Mesenchymal stem cell (in vitro differentiated cells and primary cell): ENCODE data around the gene WNT11.

Source experiments
- DNase-seq: peaks from one replicate; pipeline ENCODE4 v3.0.0-alpha.2; 2013
- H2AFZ ChIP-seq: one replicate; pipeline ENCODE4 v1.6.1; 2013; ENCODE audit warnings: low read depth, mild to moderate bottlenecking, control low read depth, inconsistent platforms, low read length, moderate library complexity
- H2AK5ac ChIP-seq: 2 replicates; pipeline ENCODE4 v1.6.1; 2013; ENCODE audit warnings: low read length, moderate library complexity, mild to moderate bottlenecking, inconsistent platforms; ENCODE audit not compliant: severe bottlenecking
- H2BK120ac ChIP-seq: one replicate; pipeline ENCODE4 v1.6.1; 2013; ENCODE audit warnings: low read depth, mild to moderate bottlenecking, inconsistent platforms, low read length, moderate library complexity
- H2BK12ac ChIP-seq, 2 experiments: one replicate each; pipeline ENCODE4 v1.6.1; 2013; ENCODE audit warnings: inconsistent platforms in 2 of 2, low read length in 2 of 2, mild to moderate bottlenecking in 2 of 2, moderate library complexity in 2 of 2, control low read depth in 1 of 2
- H2BK15ac ChIP-seq: one replicate; pipeline ENCODE4 v1.6.1; 2013; ENCODE audit warnings: mild to moderate bottlenecking, low read depth, inconsistent platforms; ENCODE audit not compliant: poor library complexity, severe bottlenecking
- H2BK5ac ChIP-seq: 2 replicates; pipeline ENCODE4 v1.6.1; 2013; ENCODE audit warnings: low read depth, mild to moderate bottlenecking, low read length, control low read depth, inconsistent platforms; ENCODE audit not compliant: poor library complexity, severe bottlenecking
- H3K14ac ChIP-seq, 2 experiments: one replicate each; pipeline ENCODE4 v1.6.1; 2013; ENCODE audit warnings: inconsistent platforms in 2 of 2, low read length in 2 of 2, control low read depth in 1 of 2, mild to moderate bottlenecking in 1 of 2, moderate library complexity in 1 of 2
- H3K18ac ChIP-seq, 2 experiments: one replicate each; pipeline ENCODE4 v1.6.1; 2013; ENCODE audit warnings: inconsistent platforms in 2 of 2, low read length in 2 of 2, control low read depth in 1 of 2, low read depth in 1 of 2, mild to moderate bottlenecking in 1 of 2
- H3K23ac ChIP-seq, 2 experiments: one replicate each; pipeline ENCODE4 v1.6.1; 2013; ENCODE audit warnings: inconsistent platforms in 2 of 2, low read length in 2 of 2, mild to moderate bottlenecking in 2 of 2, moderate library complexity in 2 of 2, control low read depth in 1 of 2
- H3K27ac ChIP-seq: 2 replicates; pipeline ENCODE4 v1.5.1; 2013; ENCODE audit warnings: mild to moderate bottlenecking, moderate library complexity, low read length, control low read depth, inconsistent platforms; ENCODE audit not compliant: poor library complexity, severe bottlenecking
- H3K27me3 ChIP-seq, 2 experiments: 2 replicates each; pipeline versions ENCODE4 v1.6.1 to v1.7.0; 2013; ENCODE audit warnings: low read length in 2 of 2, mild to moderate bottlenecking in 2 of 2, moderate library complexity in 2 of 2, control low read depth in 1 of 2, inconsistent platforms in 1 of 2; ENCODE audit not compliant: control insufficient read depth in 1 of 2, insufficient read depth in 1 of 2
- H3K36me3 ChIP-seq, 2 experiments: 2 replicates each; pipeline versions ENCODE4 v1.6.1 to v1.7.0; 2013; ENCODE audit warnings: low read length in 2 of 2, control low read depth in 1 of 2, inconsistent platforms in 1 of 2, low read depth in 1 of 2, mild to moderate bottlenecking in 1 of 2; ENCODE audit not compliant: insufficient read depth in 2 of 2, control insufficient read depth in 1 of 2
- H3K4ac ChIP-seq, 2 experiments: one replicate each; pipeline ENCODE4 v1.6.1; 2013; ENCODE audit warnings: inconsistent platforms in 2 of 2, low read length in 2 of 2, mild to moderate bottlenecking in 2 of 2, moderate library complexity in 2 of 2, control low read depth in 1 of 2, low read depth in 1 of 2
- H3K4me1 ChIP-seq: 2 replicates; pipeline ENCODE4 v1.6.1; 2013; ENCODE audit warnings: low read depth, low read length, control low read depth; ENCODE audit not compliant: control insufficient read depth, insufficient read depth
- H3K4me2 ChIP-seq: 2 replicates; pipeline ENCODE4 v1.6.1; 2013; ENCODE audit warnings: low read length, mild to moderate bottlenecking, inconsistent platforms; ENCODE audit not compliant: poor library complexity, severe bottlenecking
- H3K4me3 ChIP-seq, 2 experiments: 2 replicates each; pipeline versions ENCODE4 v1.5.1 to v1.7.0; 2013; ENCODE audit warnings: low read length in 2 of 2, mild to moderate bottlenecking in 2 of 2, control low read depth in 1 of 2, low read depth in 1 of 2; ENCODE audit not compliant: insufficient read depth in 1 of 2
- H3K79me1 ChIP-seq: replicated peaks from 2 replicates; pipeline ENCODE4 v1.6.1; 2013; ENCODE audit warnings: mild to moderate bottlenecking, control low read depth, low read length, inconsistent platforms; ENCODE audit not compliant: poor library complexity, severe bottlenecking
- H3K9ac ChIP-seq: 2 replicates; pipeline ENCODE4 v1.7.0; 2013; ENCODE audit warnings: mild to moderate bottlenecking, low read length, moderate library complexity
- H3K9me3 ChIP-seq: 2 replicates; pipeline ENCODE4 v1.7.0; 2013; ENCODE audit warnings: mild to moderate bottlenecking, low read length; ENCODE audit not compliant: control insufficient read depth
- H4K8ac ChIP-seq: one replicate; pipeline ENCODE4 v1.6.1; 2013; ENCODE audit warnings: inconsistent platforms, mild to moderate bottlenecking, low read length, moderate library complexity
- H4K91ac ChIP-seq: one replicate; pipeline ENCODE4 v1.6.1; 2013; ENCODE audit warnings: mild to moderate bottlenecking, low read length, inconsistent platforms
- WGBS: methylation state at CpG from one replicate; pipeline ENCODE4 v1.1.7; 2013; ENCODE audit warnings: mixed read lengths; 5-methylcytosine and 5-hydroxymethylcytosine counted together

The WNT11 gene

DNA sequence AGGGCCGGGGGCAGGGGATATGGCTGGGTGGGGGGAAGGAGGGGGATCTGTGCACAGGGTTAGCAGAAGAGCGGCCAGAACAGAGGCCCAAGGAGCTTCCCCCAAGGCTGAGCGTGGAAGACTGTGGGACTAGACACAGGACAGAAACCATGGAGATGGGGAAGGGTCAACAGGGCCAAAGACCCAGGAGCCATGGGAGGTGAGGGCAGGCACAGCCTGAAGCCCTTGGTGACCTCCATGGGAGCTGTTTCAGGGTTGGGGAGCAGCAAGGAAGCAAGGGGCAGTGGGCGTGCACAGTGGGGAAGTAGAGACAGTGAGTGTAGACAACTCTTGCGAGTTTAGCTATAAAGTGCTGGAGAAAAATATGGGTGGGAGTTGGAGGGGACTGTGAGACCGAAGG lies 56.6 kb downstream of the WNT11 start:
- WGBS = 92% methylated on average over 6 of the region's 6 CpGs
- Histone ChIP-seq H3K18ac (no peak overlapping the region), H3K4me1 (peaks cover 6% of the 10 kb centered on the region), H3K9ac (no peak overlapping the region), H3K9me3 (no peaks in the 10 kb centered on the region), H3K27ac (no peak overlapping the region), H3K4me3 (no peak overlapping the region), H2BK15ac (no peak overlapping the region), H4K91ac (no peak overlapping the region), H3K79me1 (no peaks in the 10 kb centered on the region), H2BK12ac (no peak overlapping the region), H3K23ac (no peak overlapping the region), H3K14ac (no peak overlapping the region), H3K4me2 (no peak overlapping the region), H3K36me3 (no peaks in the 10 kb centered on the region), H2AK5ac (no peak overlapping the region), H2BK120ac (no peak overlapping the region), H3K27me3 (no peaks in the 10 kb centered on the region), H2BK5ac (no peak overlapping the region), H2AFZ (no peak overlapping the region), H4K8ac (no peak overlapping the region), H3K4ac (no peak overlapping the region)
- no peak for DNase-seq

DNA sequence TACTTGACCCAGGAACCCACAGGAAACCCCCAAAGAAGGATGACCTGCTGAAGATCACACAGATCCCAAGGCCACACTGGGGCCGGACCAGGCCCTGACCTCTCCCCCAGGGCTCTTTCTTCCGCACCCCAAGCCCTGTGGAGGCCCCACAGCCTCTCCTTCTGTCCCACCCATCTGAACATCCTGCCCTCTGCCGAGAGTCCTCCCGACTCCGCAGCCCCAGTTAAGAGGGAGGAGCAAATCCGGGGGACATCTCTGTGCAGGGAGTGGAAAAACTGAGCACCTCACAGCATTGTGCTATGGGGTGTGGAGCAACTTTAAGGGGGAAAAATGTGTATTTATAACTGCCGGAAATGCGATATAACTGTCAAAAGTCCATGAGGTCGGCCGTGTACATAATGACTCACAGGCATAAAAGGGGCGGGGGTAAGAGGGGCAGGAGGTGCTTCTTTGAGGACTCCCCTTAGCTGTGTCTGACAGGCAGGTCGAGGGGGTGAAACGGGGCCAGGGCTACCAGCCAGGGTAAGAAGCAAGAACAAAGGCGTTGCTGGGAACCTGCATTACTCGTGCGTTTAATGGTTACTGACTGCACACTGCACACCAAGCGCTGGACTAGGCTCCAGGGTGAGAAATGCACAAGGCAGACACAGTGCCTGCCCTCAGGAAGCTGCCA lies 57.2 kb downstream of the WNT11 start:
- Histone ChIP-seq H3K4me2 (no peak overlapping the region), H3K27me3 (no peaks in the 10 kb centered on the region), H4K91ac (no peak overlapping the region), H2BK5ac (no peak overlapping the region), H2BK12ac (no peak overlapping the region), H3K23ac (no peak overlapping the region), H3K36me3 (no peaks in the 10 kb centered on the region), H3K18ac (no peak overlapping the region), H3K14ac (no peak overlapping the region), H3K4ac (no peak overlapping the region), H3K79me1 (no peaks in the 10 kb centered on the region), H2AK5ac (no peak overlapping the region), H3K9ac (no peak overlapping the region), H2AFZ (no peak overlapping the region), H4K8ac (no peak overlapping the region), H3K4me1 (peaks cover 6% of the 10 kb centered on the region), H3K27ac (no peak overlapping the region), H3K4me3 (no peak overlapping the region), H2BK15ac (no peak overlapping the region), H2BK120ac (no peak overlapping the region), H3K9me3 (no peaks in the 10 kb centered on the region)
- no peak for DNase-seq
- WGBS = 89% methylated on average over 17 of the region's 17 CpGs

DNA sequence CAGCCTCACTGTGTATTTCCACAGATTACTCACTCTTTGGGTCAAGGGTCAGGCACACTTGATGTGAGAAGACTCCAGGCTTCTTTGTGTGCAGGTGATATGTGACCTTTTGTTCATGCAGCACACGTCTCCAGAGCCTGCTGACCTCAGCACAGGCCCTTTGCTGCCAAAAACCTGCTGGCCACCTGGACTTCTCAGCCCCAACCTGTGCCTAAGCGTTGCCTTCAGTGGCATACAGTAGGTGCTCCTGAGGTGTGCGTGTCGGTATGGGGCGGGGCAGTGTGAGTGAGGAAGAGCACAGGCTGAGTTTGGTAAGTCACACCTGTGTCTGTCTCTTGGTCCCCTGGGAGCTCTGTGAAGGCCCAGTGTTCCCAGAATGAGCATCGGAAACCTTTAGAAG lies 58.1 kb downstream of the WNT11 start:
- Histone ChIP-seq H3K4me3 (no peak overlapping the region), H4K8ac (no peak overlapping the region), H3K4ac (no peak overlapping the region), H3K27ac (no peak overlapping the region), H2BK12ac (no peak overlapping the region), H2BK5ac (no peak overlapping the region), H3K4me2 (no peak overlapping the region), H3K23ac (no peak overlapping the region), H3K9ac (no peak overlapping the region), H3K9me3 (no peaks in the 10 kb centered on the region), H2AK5ac (no peak overlapping the region), H3K18ac (no peak overlapping the region), H3K79me1 (no peaks in the 10 kb centered on the region), H2BK120ac (no peak overlapping the region), H4K91ac (no peak overlapping the region), H3K27me3 (no peaks in the 10 kb centered on the region), H3K36me3 (peaks cover 0 to 2% of the 10 kb centered on the region in 2 experiments), H2AFZ (no peak overlapping the region), H2BK15ac (no peak overlapping the region), H3K14ac (peak overlapping the region in 1 of 2 experiments; percentile 87), H3K4me1 (peaks cover 6% of the 10 kb centered on the region)
- DNase-seq = no peak
- WGBS = 87% methylated on average over 6 of the region's 6 CpGs

GRCh38 chr11:76147106-76147740 lies 59.1 kb downstream of the WNT11 start:
- H3K27ac ChIP-seq = no peak overlapping the region
- no peak overlapping the region for H3K14ac ChIP-seq
- no peak overlapping the region for H4K91ac ChIP-seq
- no peak overlapping the region for H3K23ac ChIP-seq
- no peak overlapping the region for H3K18ac ChIP-seq
- H3K36me3 ChIP-seq = peaks cover 6 to 10% of the 10 kb centered on the region in 2 experiments
- no peak overlapping the region for H2BK120ac ChIP-seq
- H3K4me2 ChIP-seq = no peak overlapping the region
- no peaks in the 10 kb centered on the region for H3K79me1 ChIP-seq
- no peak overlapping the region for H2BK5ac ChIP-seq
- no peak overlapping the region for H2AK5ac ChIP-seq
- H2AFZ ChIP-seq = no peak overlapping the region
- H3K9me3 ChIP-seq = no peaks in the 10 kb centered on the region
- no peak overlapping the region for H3K4me3 ChIP-seq
- peaks cover 3% of the 10 kb centered on the region for H3K4me1 ChIP-seq
- no peak overlapping the region for H3K4ac ChIP-seq
- WGBS = 91% methylated on average over 14 of the region's 14 CpGs
- H4K8ac ChIP-seq = no peak overlapping the region
- no peak overlapping the region for H2BK12ac ChIP-seq
- no peak for DNase-seq
- H3K27me3 ChIP-seq = no peaks in the 10 kb centered on the region
- H3K9ac ChIP-seq = no peak overlapping the region
- no peak overlapping the region for H2BK15ac ChIP-seq
